ENCODE data around the gene AGAP5. TPM values are rescaled to one million over a fixed set of nuclear protein-coding genes. Genes with fewer than 3 reads are reported as not detected.

AGAP5 gene
- total and polyA plus RNA-seq, 9 of the 15 experiments (the other 6 are each of a cell fraction or from before 2014, with no cell fraction given), result 0.32 to 7.5 (median 5.3) TPM

- peak; percentile 87 for TF ChIP-seq NKRF (IDR thresholded peaks at IDR 0.05; ENCODE audit: borderline replicate concordance)
- peak; percentile 79; the same call in 1 of the 2 replicates for TF ChIP-seq TFAP4 (CRISPR knock-in tag; IDR thresholded peaks at IDR 0.05; ENCODE audit: borderline replicate concordance)
- peak; percentile 96 for TF ChIP-seq TBP (optimal IDR thresholded peaks at IDR 0.05; ENCODE audit: low read depth, low read length)
- TF ChIP-seq ARID3B (CRISPR knock-in tag; IDR thresholded peaks at IDR 0.05; ENCODE audit: borderline replicate concordance), result peak; percentile 76; the same call in 1 of the 2 replicates
- peak; percentile 84 for TF ChIP-seq PKNOX1 (IDR thresholded peaks at IDR 0.05)
- TF ChIP-seq CREM (IDR thresholded peaks at IDR 0.05; ENCODE audit: low read depth), result peak; percentile 89
- peak; percentile 74; the same call in 1 of the 2 replicates for TF ChIP-seq CXXC5 (CRISPR knock-in tag; IDR thresholded peaks at IDR 0.05)
- TF ChIP-seq MYBL2 (IDR thresholded peaks at IDR 0.05; ENCODE audit: low read depth), result no peak
- TF ChIP-seq MYBL2 (CRISPR knock-in tag; IDR thresholded peaks at IDR 0.05; ENCODE audit: borderline replicate concordance), result no peak
- no peak for TF ChIP-seq ZNF253 (CRISPR knock-in tag; conservative IDR thresholded peaks at IDR 0.05)
- no peak for TF ChIP-seq POLR3A (IDR thresholded peaks at IDR 0.05; ENCODE audit: borderline replicate concordance, extremely low read depth, insufficient read depth, insufficient read length)
- TF ChIP-seq BHLHE40 (IDR thresholded peaks at IDR 0.05; ENCODE audit: low read length), result peak; percentile 8; the same call in 1 of the 2 replicates
- no peak for TF ChIP-seq NUFIP1 (IDR thresholded peaks at IDR 0.05; ENCODE audit: partially characterized antibody)
- no peak for TF ChIP-seq ETV6 (IDR thresholded peaks at IDR 0.05; ENCODE audit: borderline replicate concordance in 1 of 2, low read depth in 2 of 2, low read length in 1 of 2)
- TF ChIP-seq ETV6 (CRISPR knock-in tag; IDR thresholded peaks at IDR 0.05; ENCODE audit: borderline replicate concordance), result no peak
- TF ChIP-seq IRF9 (tag; IDR thresholded peaks at IDR 0.05), result no peak; the same call in 1 of the 2 replicates
- no peak for TF ChIP-seq ZNF699 (CRISPR knock-in tag; IDR thresholded peaks at IDR 0.05; ENCODE audit: insufficient replicate concordance)
- no peak; the same call in none of the 2 replicates for TF ChIP-seq E2F1 (CRISPR knock-in tag; IDR thresholded peaks at IDR 0.05)
- TF ChIP-seq U2AF2 (optimal IDR thresholded peaks at IDR 0.05; ENCODE audit: low read depth, low read length), result no peak
Observed at GRCh38 chr10:73743905-73744663, 46.2 kb upstream of the AGAP5 start, which contains the start of gene SEC24C (continued).
